A673 (cell line): ENCODE results near the gene NANOS3.

Source experiments
- CTCF ChIP-seq: fragments of 300-800, 200-600 bp; sonication (generic); conservative IDR thresholded peaks from 2 replicates; pipeline ENCODE4 v1.5.1; 2017; ENCODE audit warnings: low read depth, mild to moderate bottlenecking, antibody characterized with exemption, low read length, moderate library complexity, mixed read lengths
- EZH2 ChIP-seq: fragments of 200-600 bp; sonication (generic); IDR thresholded peaks from 2 replicates; pipeline ENCODE4 v1.6.1; 2017; ENCODE audit warnings: borderline replicate concordance, low read depth, mild to moderate bottlenecking, mixed read lengths, antibody characterized with exemption, low read length; ENCODE audit not compliant: poor library complexity, severe bottlenecking

DNA sequence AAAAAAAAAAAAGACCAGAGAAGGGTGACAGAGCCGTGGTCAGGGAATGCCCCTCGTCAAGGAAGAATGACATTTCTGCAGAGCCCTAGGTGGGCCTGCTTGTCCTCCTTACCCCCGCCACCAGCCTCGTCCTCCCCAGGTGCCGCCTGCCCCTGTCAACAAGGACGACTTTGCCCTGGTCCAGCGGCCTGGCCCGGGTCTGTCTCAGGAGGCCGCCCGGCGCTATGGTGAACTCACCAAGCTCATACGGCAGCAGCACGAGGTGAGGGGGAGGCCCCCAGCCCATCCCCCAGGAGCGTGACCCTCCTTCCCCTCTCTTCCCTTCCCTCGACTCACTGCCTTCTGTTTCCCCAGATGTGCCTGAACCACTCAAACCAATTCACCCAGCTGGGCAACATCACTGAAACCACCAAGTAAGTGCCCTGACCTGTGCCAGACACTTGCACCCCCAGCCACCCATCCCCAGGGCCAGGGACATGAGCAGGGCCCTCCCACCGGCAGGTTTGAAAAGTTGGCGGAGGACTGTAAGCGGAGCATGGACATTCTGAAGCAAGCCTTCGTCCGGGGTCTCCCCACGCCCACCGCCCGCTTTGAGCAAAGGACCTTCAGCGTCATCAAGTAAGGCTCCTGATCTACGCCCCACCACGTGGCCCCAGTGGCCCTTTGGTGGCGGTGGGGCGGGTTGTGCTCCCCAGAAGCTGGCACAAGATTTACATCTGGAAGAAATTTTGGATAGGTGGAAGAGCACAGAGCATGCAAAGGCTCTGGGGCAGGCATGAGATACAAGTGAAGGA lies 46.5 kb downstream of the NANOS3 start:
- TF ChIP-seq CTCF (no peak), EZH2 (no peak)
